Activated T-helper 17 cell treated with anti-CD3 and anti-CD28 coated beads, Interleukin-2, amount 50 U/mL, for 72 hours (primary cell): ENCODE results near the gene HOXA4. TPM values are rescaled to one million over a fixed set of nuclear protein-coding genes. Genes with fewer than 3 reads are reported as not detected.

Source experiments
- ATAC-seq: fragments of 150-1000 bp; cut with Tn5 transposase; replicated peaks from 2 replicates; pipeline ENCODE4 v1.10.0; 2021; ENCODE audit warnings: mild to moderate bottlenecking, moderate library complexity
- H3K27ac Mint-ChIP-seq: one replicate; pipeline ENCODE4 v1.8.0; 2022; ENCODE audit warnings: mixed read lengths
- H3K27me3 Mint-ChIP-seq: one replicate; pipeline ENCODE4 v1.8.0; 2022; ENCODE audit warnings: mixed read lengths
- H3K36me3 Mint-ChIP-seq: one replicate; pipeline ENCODE4 v1.8.0; 2022; ENCODE audit warnings: low read depth, mild to moderate bottlenecking, mixed read lengths
- H3K4me1 Mint-ChIP-seq: one replicate; pipeline ENCODE4 v1.8.0; 2022; ENCODE audit warnings: mixed read lengths
- H3K4me3 Mint-ChIP-seq: one replicate; pipeline ENCODE4 v1.8.0; 2022; ENCODE audit warnings: mild to moderate bottlenecking, mixed read lengths
- H3K9me3 Mint-ChIP-seq: one replicate; pipeline ENCODE4 v1.8.0; 2022; ENCODE audit warnings: mixed read lengths
- total RNA-seq, 2 donors: library from RNA; stranded (reverse); gene quantifications; one replicate each; pipeline ENCODE4 v1.2.3, GENCODE V29; 2022

Gene HOXA4
- total RNA-seq, 2 donors from 2014 or later = 0.26 TPM; not detected in 1

GRCh38 chr7:27128776-27129728 lies 1.5 kb downstream of the HOXA4 start:
- Mint-ChIP-seq H3K36me3 (no peaks in the 10 kb centered on the region), H3K27ac (no peak overlapping the region), H3K9me3 (no peaks in the 10 kb centered on the region), H3K4me1 (peaks cover 3% of the 10 kb centered on the region), H3K27me3 (peaks cover 63% of the 10 kb centered on the region), H3K4me3 (no peak overlapping the region)
- ATAC-seq = no peak

GRCh38 chr7:27128034-27128433 lies 2.5 kb downstream of the HOXA4 start:
- Mint-ChIP-seq H3K27ac (no peak overlapping the region), H3K9me3 (no peaks in the 10 kb centered on the region), H3K4me1 (no peaks in the 10 kb centered on the region), H3K36me3 (no peaks in the 10 kb centered on the region), H3K27me3 (peaks cover 59% of the 10 kb centered on the region), H3K4me3 (no peak overlapping the region)
- no peak for ATAC-seq

- Mint-ChIP-seq H3K27ac (no peak overlapping the region), H3K27me3 (peaks cover 54% of the 10 kb centered on the region), H3K4me3 (no peak overlapping the region), H3K4me1 (no peaks in the 10 kb centered on the region), H3K36me3 (no peaks in the 10 kb centered on the region), H3K9me3 (no peaks in the 10 kb centered on the region)
- no peak for ATAC-seq
Measured at GRCh38 chr7:27126596-27127327, 3.8 kb downstream of the HOXA4 start.

- no peak for ATAC-seq
- Mint-ChIP-seq H3K9me3 (no peaks in the 10 kb centered on the region), H3K4me3 (no peak overlapping the region), H3K36me3 (no peaks in the 10 kb centered on the region), H3K27me3 (peaks cover 52% of the 10 kb centered on the region), H3K4me1 (no peaks in the 10 kb centered on the region), H3K27ac (no peak overlapping the region)
Measured at GRCh38 chr7:27125986-27126394, 4.6 kb downstream of the HOXA4 start.

GRCh38 chr7:27124902-27125689 lies 5.5 kb downstream of the HOXA4 start:
- no peaks in the 10 kb centered on the region for H3K36me3 Mint-ChIP-seq
- H3K27ac Mint-ChIP-seq = no peak overlapping the region
- no peak for ATAC-seq
- no peaks in the 10 kb centered on the region for H3K9me3 Mint-ChIP-seq
- peaks cover 52% of the 10 kb centered on the region for H3K27me3 Mint-ChIP-seq
- no peak overlapping the region for H3K4me3 Mint-ChIP-seq
- H3K4me1 Mint-ChIP-seq = no peaks in the 10 kb centered on the region

- Mint-ChIP-seq H3K9me3 (no peaks in the 10 kb centered on the region), H3K4me1 (no peaks in the 10 kb centered on the region), H3K4me3 (no peak overlapping the region), H3K36me3 (no peaks in the 10 kb centered on the region), H3K27me3 (peaks cover 49% of the 10 kb centered on the region), H3K27ac (no peak overlapping the region)
- ATAC-seq = no peak
Measured at GRCh38 chr7:27124096-27124901, 6.3 kb downstream of the HOXA4 start.

- ATAC-seq = no peak
- no peaks in the 10 kb centered on the region for H3K36me3 Mint-ChIP-seq
- no peak overlapping the region for H3K4me3 Mint-ChIP-seq
- no peaks in the 10 kb centered on the region for H3K4me1 Mint-ChIP-seq
- H3K27ac Mint-ChIP-seq = no peak overlapping the region
- peaks cover 42% of the 10 kb centered on the region for H3K27me3 Mint-ChIP-seq
- H3K9me3 Mint-ChIP-seq = no peaks in the 10 kb centered on the region
Measured at GRCh38 chr7:27123477-27124053, 7.0 kb downstream of the HOXA4 start.

GRCh38 chr7:27123007-27123476 lies 7.5 kb downstream of the HOXA4 start:
- no peak overlapping the region for H3K4me3 Mint-ChIP-seq
- ATAC-seq = no peak
- H3K4me1 Mint-ChIP-seq = no peaks in the 10 kb centered on the region
- H3K9me3 Mint-ChIP-seq = no peaks in the 10 kb centered on the region
- no peak overlapping the region for H3K27ac Mint-ChIP-seq
- H3K36me3 Mint-ChIP-seq = no peaks in the 10 kb centered on the region
- peaks cover 39% of the 10 kb centered on the region for H3K27me3 Mint-ChIP-seq

GRCh38 chr7:27122077-27122910 lies 8.3 kb downstream of the HOXA4 start:
- Mint-ChIP-seq H3K27ac (no peak overlapping the region), H3K9me3 (no peaks in the 10 kb centered on the region), H3K27me3 (peaks cover 31% of the 10 kb centered on the region), H3K4me3 (no peak overlapping the region), H3K36me3 (no peaks in the 10 kb centered on the region), H3K4me1 (no peaks in the 10 kb centered on the region)
- ATAC-seq = no peak

GRCh38 chr7:27121684-27122076 lies 8.9 kb downstream of the HOXA4 start:
- H3K27ac Mint-ChIP-seq = no peak overlapping the region
- H3K36me3 Mint-ChIP-seq = no peaks in the 10 kb centered on the region
- no peaks in the 10 kb centered on the region for H3K9me3 Mint-ChIP-seq
- no peak for ATAC-seq
- H3K27me3 Mint-ChIP-seq = peaks cover 25% of the 10 kb centered on the region
- no peak overlapping the region for H3K4me3 Mint-ChIP-seq
- no peaks in the 10 kb centered on the region for H3K4me1 Mint-ChIP-seq

GRCh38 chr7:27119412-27119911 lies 11.1 kb downstream of the HOXA4 start:
- Mint-ChIP-seq H3K27ac (no peak overlapping the region), H3K4me1 (no peaks in the 10 kb centered on the region), H3K36me3 (no peaks in the 10 kb centered on the region), H3K27me3 (peaks cover 6% of the 10 kb centered on the region), H3K4me3 (no peak overlapping the region), H3K9me3 (no peaks in the 10 kb centered on the region)
- ATAC-seq = no peak

GRCh38 chr7:27118580-27118979 lies 12.0 kb downstream of the HOXA4 start:
- no peak overlapping the region for H3K27ac Mint-ChIP-seq
- H3K9me3 Mint-ChIP-seq = no peaks in the 10 kb centered on the region
- no peak overlapping the region for H3K4me3 Mint-ChIP-seq
- no peaks in the 10 kb centered on the region for H3K36me3 Mint-ChIP-seq
- ATAC-seq = no peak
- no peaks in the 10 kb centered on the region for H3K4me1 Mint-ChIP-seq
- H3K27me3 Mint-ChIP-seq = no peaks in the 10 kb centered on the region
